GM21381 (cell line): ENCODE measurements around the gene UBE2A.
A peak's percentile ranks its signal among the peaks of the same experiment; 100 is the strongest.

ENCODE experiments used
- ATAC-seq: cut with Tn5 transposase; IDR thresholded peaks from one replicate; pipeline ENCODE4 v1.9.1; 2021; ENCODE audit warnings: mild to moderate bottlenecking, moderate library complexity; ENCODE audit not compliant: unreplicated experiment

Gene UBE2A

GRCh38 chrX:119606280-119607017 is 32.1 kb downstream of the UBE2A start, which contains the start of gene NKRF:
NKRF (minus strand) TSS chrX:119606424.
- peak; percentile 85 for ATAC-seq

GRCh38 chrX:119607018-119607389 is 32.6 kb downstream of the UBE2A start:
- no peak for ATAC-seq

- no peak for ATAC-seq
Observed at GRCh38 chrX:119614776-119615175, 40.4 kb downstream of the UBE2A start.

GRCh38 chrX:119617517-119618164 is 43.3 kb downstream of the UBE2A start:
- peak; percentile 57 for ATAC-seq

GRCh38 chrX:119618439-119618838 is 44.1 kb downstream of the UBE2A start:
- ATAC-seq = no peak

GRCh38 chrX:119622356-119623232 is 48.2 kb downstream of the UBE2A start:
- ATAC-seq = no peak

GRCh38 chrX:119624417-119624816 is 50.1 kb downstream of the UBE2A start:
- no peak for ATAC-seq

- ATAC-seq = no peak
Observed at GRCh38 chrX:119624951-119625668, 50.7 kb downstream of the UBE2A start.

GRCh38 chrX:119625843-119626242 is 51.5 kb downstream of the UBE2A start:
- no peak for ATAC-seq
